Thymus (tissue), 11 donors: ENCODE data around the gene KCMF1. TPM values are rescaled to one million over a fixed set of nuclear protein-coding genes. Genes with fewer than 3 reads are reported as not detected.

Source experiments
- DNase-seq, 9 donors: peaks; one replicate each; pipeline ENCODE4 v3.0.0-alpha.2; 2013; ENCODE audit warnings: low spot score in 9 of 9, low read depth in 6 of 9, missing footprints in 1 of 9
- H3K27ac ChIP-seq, 2 donors: one replicate each; pipeline ENCODE4 v1.5.1; 2013; ENCODE audit warnings: control low read depth in 1 of 2, low read depth in 1 of 2, low read length in 1 of 2, mild to moderate bottlenecking in 1 of 2, moderate library complexity in 1 of 2
- H3K27me3 ChIP-seq, 2 donors: one replicate each; pipeline ENCODE4 v1.5.1; 2013; ENCODE audit warnings: low read length in 1 of 2; ENCODE audit not compliant: control insufficient read depth in 2 of 2, insufficient read depth in 1 of 2
- H3K36me3 ChIP-seq, 2 donors: one replicate each; pipeline ENCODE4 v1.5.1; 2013; ENCODE audit warnings: low read length in 1 of 2, mild to moderate bottlenecking in 1 of 2, moderate library complexity in 1 of 2; ENCODE audit not compliant: control insufficient read depth in 2 of 2, insufficient read depth in 2 of 2
- H3K4me1 ChIP-seq, 2 donors: one replicate each; pipeline ENCODE4 v1.5.1; 2013; ENCODE audit warnings: low read length in 2 of 2; ENCODE audit not compliant: control insufficient read depth in 2 of 2, insufficient read depth in 2 of 2
- H3K4me3 ChIP-seq, 2 donors: one replicate each; pipeline ENCODE4 v1.5.1; 2013; ENCODE audit warnings: low read length in 2 of 2, control low read depth in 1 of 2, mild to moderate bottlenecking in 1 of 2
- H3K9me3 ChIP-seq, 2 donors: one replicate each; pipeline ENCODE4 v1.5.1; 2013; ENCODE audit warnings: low read length in 1 of 2, mild to moderate bottlenecking in 1 of 2; ENCODE audit not compliant: control insufficient read depth in 2 of 2, insufficient read depth in 1 of 2
- WGBS: extraction: QIAGEN DNeasy Blood & Tissue Kit; methylation state at CpG from one replicate; pipeline ENCODE4 v1.1.7; 2013; 5-methylcytosine and 5-hydroxymethylcytosine counted together
- polyA plus RNA-seq: library from polyadenylated mRNA; stranded (reverse); fragments of 200-250 nt; gene quantifications from one replicate; pipeline ENCODE4 v1.2.3, GENCODE V29; 2013
- total RNA-seq: library from RNA; stranded (reverse); fragments of 120-200 nt; gene quantifications from one replicate; pipeline ENCODE4 v1.2.4, GENCODE V29; 2013
- donor health status: healthy.

KCMF1 gene
- total and polyA plus RNA-seq, 2 donors: 32.5 to 32.6 TPM

DNA sequence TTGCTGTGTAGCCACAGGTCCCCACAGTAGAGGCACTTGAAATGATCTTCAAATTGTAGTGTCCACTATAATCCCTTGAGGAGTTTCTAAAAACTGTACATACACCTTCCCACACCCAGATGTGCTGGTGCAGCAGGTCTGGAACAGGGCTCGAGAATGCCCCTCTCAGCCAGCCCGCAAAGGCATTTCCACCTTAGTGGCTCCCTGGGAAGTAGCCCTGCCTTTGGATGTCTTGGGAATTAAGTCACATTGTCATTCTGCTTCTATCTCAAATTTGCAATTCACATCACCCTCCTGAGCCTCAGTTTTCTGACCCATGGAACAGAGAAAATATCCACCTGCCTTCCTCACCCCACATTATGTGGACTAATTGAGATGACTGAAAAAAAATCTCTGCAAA, 118.0 kb downstream of the KCMF1 start:
- Histone ChIP-seq H3K27me3 (peaks cover 0 to 5% of the 10 kb centered on the region in 2 donors), H3K27ac (no peak overlapping the region), H3K9me3 (no peaks in the 10 kb centered on the region), H3K4me3 (no peak overlapping the region), H3K4me1 (no peaks in the 10 kb centered on the region), H3K36me3 (no peaks in the 10 kb centered on the region)
- 95% methylated on average over 2 of the region's 2 CpGs for WGBS
- no peak for DNase-seq

DNA sequence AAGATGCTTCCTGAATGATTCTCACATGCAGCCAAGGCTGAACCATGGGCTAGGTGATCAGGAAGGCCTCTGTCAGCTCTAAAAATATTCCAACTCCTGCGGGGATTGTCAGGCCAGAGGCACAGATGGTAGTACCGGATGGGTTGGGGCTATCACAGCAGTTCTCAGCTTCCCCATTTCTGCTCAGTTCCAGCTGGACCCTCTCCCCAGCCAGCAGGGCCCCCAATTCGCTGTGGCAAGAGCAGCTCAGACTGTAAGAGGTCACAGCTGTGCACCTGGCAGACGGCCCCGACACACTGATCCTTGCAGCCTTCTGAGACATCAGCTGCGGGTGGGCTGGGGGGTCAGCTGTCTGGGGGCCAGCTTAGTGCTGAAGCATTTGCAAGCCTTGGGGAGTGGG, 118.6 kb downstream of the KCMF1 start:
- no peak overlapping the region for H3K4me3 ChIP-seq
- no peaks in the 10 kb centered on the region for H3K9me3 ChIP-seq
- DNase-seq: no peak
- no peak overlapping the region for H3K27ac ChIP-seq
- H3K36me3 ChIP-seq: no peaks in the 10 kb centered on the region
- 70% methylated on average over 6 of the region's 6 CpGs for WGBS
- H3K27me3 ChIP-seq: peaks cover 0 to 5% of the 10 kb centered on the region in 2 donors
- no peaks in the 10 kb centered on the region for H3K4me1 ChIP-seq

DNA sequence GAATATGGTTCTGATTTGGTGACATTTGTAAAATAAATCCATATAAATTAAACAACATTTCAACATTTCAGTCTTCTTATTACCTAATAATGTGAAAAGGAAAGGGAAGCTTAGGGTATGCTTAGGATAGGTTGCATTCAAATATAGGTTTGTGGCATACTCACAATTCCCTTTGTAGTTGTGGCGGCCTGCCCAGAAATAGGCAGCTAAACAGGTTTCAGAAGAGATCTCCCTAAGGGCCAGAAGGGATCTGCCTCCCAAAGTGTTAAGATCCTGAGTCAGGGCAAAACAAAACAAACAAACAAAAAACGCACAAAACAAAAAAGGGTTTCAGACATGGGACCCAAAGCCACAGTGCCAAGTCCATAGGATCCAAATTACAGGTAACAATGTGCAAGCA, 120.9 kb downstream of the KCMF1 start:
- Histone ChIP-seq H3K36me3 (no peaks in the 10 kb centered on the region), H3K9me3 (no peaks in the 10 kb centered on the region), H3K4me3 (no peak overlapping the region), H3K4me1 (no peaks in the 10 kb centered on the region), H3K27me3 (peaks cover 0 to 5% of the 10 kb centered on the region in 2 donors), H3K27ac (no peak overlapping the region)
- WGBS: 98% methylated on average over 2 of the region's 2 CpGs
- no peak for DNase-seq

- 87% methylated on average over 2 of the region's 2 CpGs for WGBS
- H3K4me1 ChIP-seq: no peaks in the 10 kb centered on the region
- DNase-seq: no peak
- no peak overlapping the region for H3K4me3 ChIP-seq
- no peaks in the 10 kb centered on the region for H3K9me3 ChIP-seq
- no peaks in the 10 kb centered on the region for H3K27me3 ChIP-seq
- no peaks in the 10 kb centered on the region for H3K36me3 ChIP-seq
- no peak overlapping the region for H3K27ac ChIP-seq
These were observed 124.1 kb downstream of the KCMF1 start for GRCh38 chr2:85095094-85095493.

- Histone ChIP-seq H3K36me3 (no peaks in the 10 kb centered on the region), H3K27ac (no peak overlapping the region), H3K4me3 (no peak overlapping the region), H3K4me1 (no peaks in the 10 kb centered on the region), H3K9me3 (no peaks in the 10 kb centered on the region), H3K27me3 (no peaks in the 10 kb centered on the region)
- WGBS: 95% methylated on average over 6 of the region's 6 CpGs
- DNase-seq: no peak
These were observed 125.7 kb downstream of the KCMF1 start for GRCh38 chr2:85096616-85097015.

DNA sequence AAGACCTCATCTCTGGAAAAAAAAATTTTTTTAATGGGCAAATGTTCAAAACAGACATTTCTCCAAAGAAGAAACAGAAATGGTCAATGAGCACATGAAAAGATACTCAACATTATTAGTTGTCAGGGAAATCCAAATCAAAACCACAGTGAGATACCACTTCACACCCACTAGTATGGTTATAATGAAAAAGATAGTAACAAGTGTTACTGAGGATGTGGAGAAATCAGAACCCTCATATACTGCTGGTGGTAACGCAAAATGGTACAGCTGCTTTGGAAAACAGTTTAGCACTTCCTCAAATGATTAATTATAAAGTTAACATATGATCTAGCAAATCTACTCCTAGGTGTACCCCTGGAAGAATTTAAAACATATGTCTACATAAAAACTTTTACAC, 133.3 kb downstream of the KCMF1 start:
- no peaks in the 10 kb centered on the region for H3K27me3 ChIP-seq
- no peaks in the 10 kb centered on the region for H3K4me1 ChIP-seq
- no peak overlapping the region for H3K27ac ChIP-seq
- no peaks in the 10 kb centered on the region for H3K9me3 ChIP-seq
- H3K4me3 ChIP-seq: no peak overlapping the region
- no peak for DNase-seq
- H3K36me3 ChIP-seq: no peaks in the 10 kb centered on the region
- WGBS: 84% methylated on average over 1 of the region's 1 CpG

DNA sequence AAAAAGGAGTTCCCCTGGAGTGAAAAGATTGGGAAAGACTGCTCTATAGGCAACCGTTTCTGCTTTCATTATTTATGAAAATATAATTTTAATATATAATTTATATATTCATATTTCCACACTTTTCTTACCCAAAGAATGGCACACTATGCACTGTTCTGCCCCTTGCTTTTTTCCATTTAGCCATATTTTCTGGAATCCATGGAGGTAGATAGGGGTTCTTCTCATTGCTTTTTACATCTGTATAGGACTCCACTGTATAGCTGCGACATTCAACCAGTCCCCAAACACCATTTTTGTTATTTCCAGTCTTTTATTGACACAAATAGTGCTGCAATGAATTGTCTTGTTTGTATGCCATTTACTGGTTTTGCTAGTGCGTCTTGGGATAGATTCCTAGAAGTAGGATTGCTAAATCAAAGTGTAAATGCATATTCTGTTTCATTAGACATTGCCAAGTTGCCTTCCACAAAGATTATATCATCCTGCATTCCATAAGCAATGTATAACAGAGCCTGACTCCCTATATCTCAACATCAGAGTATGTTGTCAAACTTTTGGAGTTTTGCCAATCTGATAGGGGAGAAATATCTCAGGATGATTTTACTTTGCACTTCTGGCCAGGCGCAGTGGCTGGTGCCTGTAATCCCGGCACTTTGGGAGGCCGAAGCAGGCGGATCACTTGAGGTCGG, 135.7 kb downstream of the KCMF1 start:
- no peak overlapping the region for H3K27ac ChIP-seq
- no peaks in the 10 kb centered on the region for H3K36me3 ChIP-seq
- no peaks in the 10 kb centered on the region for H3K4me1 ChIP-seq
- H3K9me3 ChIP-seq: no peaks in the 10 kb centered on the region
- no peaks in the 10 kb centered on the region for H3K27me3 ChIP-seq
- no peak for DNase-seq
- 91% methylated on average over 8 of the region's 8 CpGs for WGBS
- H3K4me3 ChIP-seq: no peak overlapping the region

Other genes with a start within 250 kb of the KCMF1 start
- 1.6 TPM for gene TRABD2A, start 90.1 kb upstream of the KCMF1 start, total RNA-seq
- 13.8 TPM for gene TRABD2A, start 90.1 kb upstream of the KCMF1 start, polyA plus RNA-seq
- 4,492 TPM for gene TMSB10, start 65.5 kb upstream of the KCMF1 start, total RNA-seq
- gene TMSB10, start 65.5 kb upstream of the KCMF1 start, polyA plus RNA-seq: 5,628 TPM
- 0.90 TPM for gene TCF7L1, start 162.2 kb downstream of the KCMF1 start, total RNA-seq
- 6.6 TPM for gene TCF7L1, start 162.2 kb downstream of the KCMF1 start, polyA plus RNA-seq